Dendritic cell treated with granulocyte-macrophage colony-stimulating factor and Interleukin-4, amounts not matched to agents 40 ng/mL and 50 ng/mL, for 4 days (primary cell): ENCODE data around the gene BMP7.
"Not testable (repeated sequence)": the region's sequence is repeated elsewhere in the genome, so short reads cannot be mapped to it uniquely, and the experiment has no call there.

Experiments
- H3K27ac Mint-ChIP-seq: one replicate; pipeline ENCODE4 v1.8.0; 2022; ENCODE audit warnings: mild to moderate bottlenecking, mixed read lengths
- H3K27me3 Mint-ChIP-seq: one replicate; pipeline ENCODE4 v1.8.0; 2022; ENCODE audit warnings: mild to moderate bottlenecking, mixed read lengths
- H3K36me3 Mint-ChIP-seq: one replicate; pipeline ENCODE4 v1.8.0; 2022; ENCODE audit warnings: low read depth, mixed read lengths
- H3K4me1 Mint-ChIP-seq: one replicate; pipeline ENCODE4 v1.8.0; 2022; ENCODE audit warnings: low read depth, mixed read lengths
- H3K4me3 Mint-ChIP-seq: one replicate; pipeline ENCODE4 v1.8.0; 2022; ENCODE audit warnings: mild to moderate bottlenecking, moderate library complexity, mixed read lengths
- H3K9me3 Mint-ChIP-seq: one replicate; pipeline ENCODE4 v1.8.0; 2022; ENCODE audit warnings: mixed read lengths
- intact Hi-C: fragments of 100-400 bp; cut with micrococcal nuclease; formaldehyde crosslinking; loops from one replicate; pipeline ENCODE4 v1.15.0; 2022

The BMP7 gene

DNA sequence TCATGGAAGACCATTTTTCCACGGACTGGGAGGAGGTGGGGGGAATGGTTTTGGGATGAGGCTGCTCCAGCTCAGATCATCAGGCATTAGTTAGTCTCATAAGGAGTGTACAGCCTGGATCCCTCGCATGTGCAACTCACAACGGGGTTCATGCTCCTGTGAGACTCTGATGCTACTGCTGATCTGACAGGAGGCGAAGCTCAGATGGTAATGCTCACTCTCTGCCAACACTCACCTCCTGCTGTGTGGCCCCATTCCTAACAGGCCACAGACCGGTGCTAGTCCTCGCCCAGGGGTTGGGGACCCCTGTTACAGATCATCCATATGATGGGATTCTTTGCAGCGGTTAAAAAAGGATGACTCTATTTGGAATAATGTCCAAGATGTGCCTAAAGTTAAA, 27.6 kb upstream of the BMP7 start:
- intact Hi-C loops: no loop called here
- no peaks in the 10 kb centered on the region for H3K9me3 Mint-ChIP-seq
- H3K4me3 Mint-ChIP-seq: no peak overlapping the region
- no peaks in the 10 kb centered on the region for H3K4me1 Mint-ChIP-seq
- no peak overlapping the region for H3K27ac Mint-ChIP-seq
- no peaks in the 10 kb centered on the region for H3K36me3 Mint-ChIP-seq
- peaks cover 12% of the 10 kb centered on the region for H3K27me3 Mint-ChIP-seq

- peaks cover 17% of the 10 kb centered on the region for H3K27me3 Mint-ChIP-seq
- no peaks in the 10 kb centered on the region for H3K36me3 Mint-ChIP-seq
- H3K4me3 Mint-ChIP-seq: no peak overlapping the region
- H3K4me1 Mint-ChIP-seq: no peaks in the 10 kb centered on the region
- H3K9me3 Mint-ChIP-seq: no peaks in the 10 kb centered on the region
- intact Hi-C loops: no loop called here
- H3K27ac Mint-ChIP-seq: no peak overlapping the region
Observed at GRCh38 chr20:57292611-57293010, 26.2 kb upstream of the BMP7 start.

DNA sequence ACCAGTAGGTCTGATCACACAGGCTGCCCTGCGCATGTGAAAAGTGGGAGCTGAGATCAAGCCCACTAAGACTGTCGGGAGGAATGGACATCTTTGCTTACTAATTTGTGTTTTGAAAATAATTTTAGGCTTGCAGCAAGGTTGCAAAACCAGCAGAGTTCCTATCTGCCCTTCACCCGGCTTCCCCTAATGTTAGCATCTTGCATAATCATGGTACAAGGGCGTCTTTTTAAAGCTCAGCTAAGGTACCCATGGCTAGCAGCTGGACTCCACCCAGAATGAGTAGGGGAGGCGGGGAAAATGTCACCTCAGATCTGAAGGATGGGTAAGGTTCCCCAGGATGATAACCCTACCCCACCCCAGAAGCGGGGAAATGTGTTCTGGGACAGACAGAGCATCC, 25.3 kb upstream of the BMP7 start:
- Mint-ChIP-seq H3K27ac (no peak overlapping the region), H3K27me3 (peaks cover 25% of the 10 kb centered on the region), H3K4me1 (no peaks in the 10 kb centered on the region), H3K9me3 (no peaks in the 10 kb centered on the region), H3K4me3 (no peak overlapping the region), H3K36me3 (no peaks in the 10 kb centered on the region)
- intact Hi-C loops: no loop called here

DNA sequence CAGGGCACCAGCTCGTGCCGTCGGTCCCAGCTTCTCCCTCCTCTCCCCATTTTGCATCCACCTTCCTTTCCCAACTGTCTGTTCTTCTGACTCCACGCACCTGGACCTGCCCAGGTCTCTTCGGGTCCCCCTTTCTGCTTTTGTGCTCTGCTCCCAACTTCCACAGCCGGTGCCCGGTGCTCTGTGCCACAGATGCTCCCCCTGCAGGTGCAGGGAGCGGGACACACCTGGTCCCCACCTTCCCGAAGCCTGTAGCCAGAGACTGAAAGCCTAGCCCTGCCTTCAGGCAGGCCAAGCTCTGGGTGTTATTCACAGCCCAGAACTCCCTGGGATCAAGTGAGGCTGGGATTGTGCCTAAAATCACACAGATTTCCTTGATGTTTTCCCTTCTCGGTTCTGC, 24.6 kb upstream of the BMP7 start:
- Mint-ChIP-seq H3K27ac (no peak overlapping the region), H3K36me3 (no peaks in the 10 kb centered on the region), H3K27me3 (peaks cover 29% of the 10 kb centered on the region), H3K4me1 (no peaks in the 10 kb centered on the region), H3K4me3 (no peak overlapping the region), H3K9me3 (no peaks in the 10 kb centered on the region)
- intact Hi-C loops: no loop called here

DNA sequence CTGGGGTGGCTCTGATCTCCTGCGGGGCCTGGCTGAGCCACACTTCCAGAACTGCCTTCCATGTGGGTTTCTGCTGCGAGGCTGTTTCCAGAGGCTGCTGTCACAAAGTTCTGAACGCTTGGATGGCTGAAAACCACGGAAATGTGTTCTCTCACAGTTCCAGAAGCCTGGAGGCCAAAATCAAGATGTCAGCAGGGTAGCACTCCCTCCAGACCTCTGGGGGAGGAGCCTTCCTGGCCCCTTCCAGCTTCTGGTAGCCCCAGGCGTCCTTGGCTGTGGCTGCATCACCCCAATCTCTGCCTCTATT, 23.7 kb upstream of the BMP7 start:
- intact Hi-C loops: no loop called here
- H3K4me3 Mint-ChIP-seq: no peak overlapping the region
- no peak overlapping the region for H3K27ac Mint-ChIP-seq
- no peaks in the 10 kb centered on the region for H3K36me3 Mint-ChIP-seq
- no peaks in the 10 kb centered on the region for H3K4me1 Mint-ChIP-seq
- H3K27me3 Mint-ChIP-seq: peaks cover 29% of the 10 kb centered on the region
- H3K9me3 Mint-ChIP-seq: no peaks in the 10 kb centered on the region

GRCh38 chr20:57289391-57290177, 23.1 kb upstream of the BMP7 start:
- H3K4me1 Mint-ChIP-seq: no peaks in the 10 kb centered on the region
- no peak overlapping the region for H3K27ac Mint-ChIP-seq
- H3K9me3 Mint-ChIP-seq: no peaks in the 10 kb centered on the region
- H3K4me3 Mint-ChIP-seq: no peak overlapping the region
- no peaks in the 10 kb centered on the region for H3K36me3 Mint-ChIP-seq
- peaks cover 31% of the 10 kb centered on the region for H3K27me3 Mint-ChIP-seq
- intact Hi-C loops: no loop called here

- Mint-ChIP-seq H3K9me3 (no peaks in the 10 kb centered on the region), H3K36me3 (no peaks in the 10 kb centered on the region), H3K4me1 (no peaks in the 10 kb centered on the region), H3K4me3 (no peak overlapping the region), H3K27me3 (peaks cover 33% of the 10 kb centered on the region), H3K27ac (no peak overlapping the region)
- intact Hi-C loops: no loop called here
Observed at GRCh38 chr20:57288651-57289277, 22.3 kb upstream of the BMP7 start.

GRCh38 chr20:57287901-57288300, 21.5 kb upstream of the BMP7 start:
- intact Hi-C loops: no loop called here
- Mint-ChIP-seq H3K4me1 (no peaks in the 10 kb centered on the region), H3K9me3 (no peaks in the 10 kb centered on the region), H3K4me3 (no peak overlapping the region), H3K27ac (no peak overlapping the region), H3K27me3 (peaks cover 42% of the 10 kb centered on the region), H3K36me3 (no peaks in the 10 kb centered on the region)

DNA sequence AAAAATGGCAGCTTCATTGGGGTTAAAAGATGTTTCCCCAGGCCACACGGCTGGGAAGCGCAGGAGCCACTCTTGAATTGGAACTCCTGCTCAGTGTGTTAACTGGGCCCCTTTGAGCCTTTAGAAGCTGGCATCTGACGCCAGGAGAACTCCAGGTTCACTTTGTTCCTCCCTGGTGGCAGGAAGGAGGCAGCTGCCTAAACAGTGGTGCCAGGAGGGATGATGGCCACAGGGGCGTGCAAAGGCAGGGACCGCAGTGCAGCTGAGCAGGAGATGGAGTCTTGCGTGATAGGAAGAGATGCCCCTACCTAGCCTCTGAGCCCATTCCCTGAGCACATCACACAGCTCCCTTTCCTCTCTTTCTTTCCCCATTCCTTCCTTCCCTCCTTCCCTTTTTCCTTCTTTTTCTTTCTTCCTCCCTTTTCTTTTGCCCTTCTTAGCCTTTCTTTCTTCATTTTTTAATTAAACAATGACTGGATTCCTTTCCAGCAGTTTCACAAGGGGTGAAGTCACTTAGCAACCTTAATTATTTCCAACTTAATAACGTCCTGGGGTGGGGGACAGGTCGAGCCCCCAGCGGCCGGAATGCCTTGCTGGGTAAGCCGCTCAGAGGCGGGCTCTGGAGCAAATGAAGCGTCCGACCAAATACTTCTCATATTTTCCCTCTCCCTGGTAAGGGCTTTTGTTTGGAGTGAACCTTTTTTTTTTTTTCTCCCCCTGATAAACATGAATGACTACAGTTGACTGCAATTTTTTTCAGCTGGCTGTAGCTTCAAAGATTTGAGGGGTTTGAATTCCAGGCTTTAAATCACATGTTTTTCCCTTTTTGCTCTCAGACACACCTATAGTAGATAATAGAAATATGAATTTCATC, 20.8 kb upstream of the BMP7 start:
- Mint-ChIP-seq H3K27me3 (peaks cover 45% of the 10 kb centered on the region), H3K9me3 (no peaks in the 10 kb centered on the region), H3K27ac (no peak overlapping the region), H3K4me1 (no peaks in the 10 kb centered on the region), H3K36me3 (no peaks in the 10 kb centered on the region), H3K4me3 (no peak overlapping the region)
- intact Hi-C loops: no loop called here

DNA sequence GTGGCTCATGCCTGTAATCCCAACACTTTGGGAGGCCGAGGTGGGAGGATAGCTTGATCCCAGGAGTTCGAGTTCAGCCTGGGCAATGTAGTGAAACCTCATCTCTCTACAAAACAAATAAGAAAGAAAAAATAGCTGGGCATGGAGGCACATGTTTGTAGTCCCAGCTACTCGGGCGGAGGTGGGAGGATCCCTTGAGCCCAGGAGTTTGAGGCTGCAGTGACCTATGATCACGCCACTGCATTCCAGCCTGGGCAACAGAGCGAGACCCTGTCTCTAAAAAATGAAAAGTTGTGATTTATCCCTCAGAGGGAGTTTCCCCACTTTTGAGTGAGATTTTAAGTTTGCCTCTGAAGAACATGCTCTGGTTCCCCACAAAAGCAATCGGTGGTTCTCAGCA, 17.4 kb upstream of the BMP7 start:
- H3K4me1 Mint-ChIP-seq: no peaks in the 10 kb centered on the region
- no peak overlapping the region for H3K27ac Mint-ChIP-seq
- no peak overlapping the region for H3K4me3 Mint-ChIP-seq
- H3K9me3 Mint-ChIP-seq: no peaks in the 10 kb centered on the region
- intact Hi-C loops: no loop called here
- no peaks in the 10 kb centered on the region for H3K36me3 Mint-ChIP-seq
- peaks cover 41% of the 10 kb centered on the region for H3K27me3 Mint-ChIP-seq

DNA sequence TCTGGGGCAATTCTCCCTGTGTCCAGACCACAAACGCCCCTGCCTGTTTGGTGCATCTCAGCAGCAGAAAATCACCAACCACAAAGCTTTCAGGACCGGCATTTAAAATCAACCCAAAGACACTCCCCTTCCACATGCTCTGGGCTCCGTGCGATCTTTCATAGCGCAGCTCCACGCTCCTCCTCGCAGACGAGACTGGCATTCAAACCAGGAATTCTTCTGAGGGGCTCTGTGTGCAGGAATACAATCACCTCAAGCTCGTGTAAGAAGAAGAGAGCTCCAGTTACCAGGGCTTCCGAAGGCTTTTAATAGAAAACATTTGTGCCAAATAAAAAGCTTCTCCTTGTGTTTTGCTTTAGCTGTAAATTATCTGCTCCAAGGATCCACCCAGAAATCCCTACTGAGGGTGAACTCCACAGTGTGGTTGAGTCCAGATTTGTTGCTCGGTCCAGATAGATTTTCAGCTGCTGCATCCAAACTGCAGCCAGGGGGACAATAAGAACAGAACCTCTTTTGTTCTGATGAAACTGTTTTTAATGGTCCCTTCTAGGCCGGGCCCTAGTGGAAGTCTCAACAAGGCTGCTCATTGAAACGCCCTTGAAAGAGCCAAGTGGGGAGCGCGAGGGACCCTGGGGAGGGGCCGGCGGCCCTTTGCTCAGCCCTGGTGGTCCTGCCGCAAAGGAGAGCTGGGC, 16.4 kb upstream of the BMP7 start:
- Mint-ChIP-seq H3K4me3 (no peak overlapping the region), H3K27me3 (peaks cover 36% of the 10 kb centered on the region)
- intact Hi-C loops: no loop called here

DNA sequence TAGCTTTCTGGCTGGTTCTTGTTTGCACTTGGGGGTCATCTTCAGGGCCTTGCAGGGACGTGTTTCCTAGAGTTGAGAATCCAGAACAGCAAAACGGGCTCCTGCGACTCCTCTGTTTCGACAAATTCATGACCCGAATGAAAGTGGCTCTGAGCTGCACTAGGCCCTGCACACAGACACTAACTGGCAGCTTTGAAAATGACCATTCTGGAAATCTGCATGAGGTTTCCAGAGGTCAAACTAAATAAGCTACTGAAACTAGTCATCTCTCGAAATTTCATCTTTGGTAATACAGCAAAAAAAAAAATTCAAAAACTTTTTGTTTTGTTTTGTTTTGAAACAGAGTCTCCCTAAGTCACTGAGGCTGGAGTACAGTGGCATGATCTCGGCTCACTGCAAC, 15.5 kb upstream of the BMP7 start:
- H3K27me3 Mint-ChIP-seq: peaks cover 30% of the 10 kb centered on the region
- H3K4me3 Mint-ChIP-seq: no peak overlapping the region
- intact Hi-C loops: no loop called here
- no peak overlapping the region for H3K27ac Mint-ChIP-seq
- no peaks in the 10 kb centered on the region for H3K9me3 Mint-ChIP-seq
- H3K36me3 Mint-ChIP-seq: no peaks in the 10 kb centered on the region
- H3K4me1 Mint-ChIP-seq: no peaks in the 10 kb centered on the region

More for the DNA sequence above, 16.4 kb upstream of the BMP7 start:
- Mint-ChIP-seq H3K4me1 (no peaks in the 10 kb centered on the region), H3K9me3 (no peaks in the 10 kb centered on the region), H3K36me3 (no peaks in the 10 kb centered on the region), H3K27ac (no peak overlapping the region)

- no peaks in the 10 kb centered on the region for H3K4me1 Mint-ChIP-seq
- H3K27ac Mint-ChIP-seq: no peak overlapping the region
- H3K4me3 Mint-ChIP-seq: no peak overlapping the region
- peaks cover 28% of the 10 kb centered on the region for H3K27me3 Mint-ChIP-seq
- no peaks in the 10 kb centered on the region for H3K9me3 Mint-ChIP-seq
- no peaks in the 10 kb centered on the region for H3K36me3 Mint-ChIP-seq
- intact Hi-C loops: no loop called here
Observed at GRCh38 chr20:57280221-57280620, 13.8 kb upstream of the BMP7 start.

DNA sequence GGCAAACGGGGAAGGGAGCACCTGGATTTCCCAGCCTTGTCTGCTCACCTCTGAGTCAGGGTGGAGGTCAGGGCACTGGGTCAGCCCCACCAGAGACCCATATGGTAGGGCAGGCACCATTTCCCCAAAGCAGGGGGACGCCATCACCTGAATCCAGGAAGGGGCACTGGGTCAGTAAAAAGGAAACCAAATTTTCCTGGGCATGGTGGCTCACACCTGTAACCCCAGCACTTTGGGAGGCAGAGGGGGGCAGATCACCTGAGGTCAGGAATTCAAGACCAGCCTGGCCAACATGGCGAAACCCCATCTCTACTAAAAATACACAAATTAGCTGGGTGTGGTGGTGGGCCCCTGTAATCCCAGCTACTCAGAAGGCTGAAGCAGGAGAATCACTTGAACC, 13.1 kb upstream of the BMP7 start:
- peaks cover 27% of the 10 kb centered on the region for H3K27me3 Mint-ChIP-seq
- not testable (repeated sequence) for H3K36me3 Mint-ChIP-seq, H3K4me1 Mint-ChIP-seq

More for the DNA sequence above, 13.1 kb upstream of the BMP7 start:
- H3K9me3 Mint-ChIP-seq, H3K4me3 Mint-ChIP-seq, H3K27ac Mint-ChIP-seq, intact Hi-C loops: not testable (repeated sequence)
